ENCODE results near the gene EIPR1. TPM values are rescaled to one million over a fixed set of nuclear protein-coding genes. Genes with fewer than 3 reads are reported as not detected.
"Not testable (repeated sequence)": the region's sequence is repeated elsewhere in the genome, so short reads cannot be mapped to it uniquely, and the experiment has no call there.

The EIPR1 gene
- total RNA-seq, 1 experiment from 2014 or later, result 40.4 TPM

- Histone ChIP-seq H3K36me3 (ENCODE audit: insufficient read depth, low read length) (no peaks in the 10 kb centered on the region), H3K79me2 (ENCODE audit: low read length) (peaks cover 5% of the 10 kb centered on the region; the same call in 1 of the 2 replicates), H3K27me3 (ENCODE audit: low read length) (no peaks in the 10 kb centered on the region), H2AFZ (ENCODE audit: low read length) (no peak overlapping the region), H4K20me1 (ENCODE audit: insufficient read depth, low read depth, low read length) (no peaks in the 10 kb centered on the region), H3K4me3 (ENCODE audit: low read length) (no peak overlapping the region), H3K9me2 (replicated peaks; ENCODE audit: insufficient read depth, low read length) (no peaks in the 10 kb centered on the region), H3K4me2 (ENCODE audit: low read depth, low read length, poor library complexity, severe bottlenecking) (no peak overlapping the region), H3K27ac (ENCODE audit: low read length) (no peak overlapping the region), H3K9ac (ENCODE audit: low read length) (no peak overlapping the region), H3K9me3 (ENCODE audit: low read length) (no peaks in the 10 kb centered on the region), H3K4me1 (ENCODE audit: low read length) (no peaks in the 10 kb centered on the region)
- no peak for DNase-seq
Measured at GRCh38 chr2:3181416-3182010, 196.1 kb downstream of the EIPR1 start.

DNA sequence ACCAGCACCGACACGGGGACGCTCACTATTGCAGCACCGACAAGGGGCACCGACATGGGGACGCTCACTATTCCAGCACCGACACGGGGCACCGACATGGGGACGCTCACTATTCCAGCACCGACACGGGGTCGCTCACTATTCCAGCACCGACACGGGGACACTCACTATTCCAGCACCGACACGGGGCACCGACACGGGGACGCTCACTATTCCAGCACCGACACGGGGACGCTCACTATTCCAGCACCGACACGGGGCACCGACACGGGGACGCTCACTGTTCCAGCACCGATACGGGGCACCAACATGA is 196.8 kb downstream of the EIPR1 start:
- H3K9ac ChIP-seq (ENCODE audit: low read length); H3K27me3 ChIP-seq (ENCODE audit: low read length); H3K4me2 ChIP-seq (ENCODE audit: low read depth, low read length, poor library complexity, severe bottlenecking); H3K9me2 ChIP-seq (replicated peaks; ENCODE audit: insufficient read depth, low read length); DNase-seq; H3K4me3 ChIP-seq (ENCODE audit: low read length); H3K9me3 ChIP-seq (ENCODE audit: low read length); H4K20me1 ChIP-seq (ENCODE audit: insufficient read depth, low read depth, low read length); H2AFZ ChIP-seq (ENCODE audit: low read length); H3K36me3 ChIP-seq (ENCODE audit: insufficient read depth, low read length); H3K27ac ChIP-seq (ENCODE audit: low read length); H3K79me2 ChIP-seq (ENCODE audit: low read length); H3K4me1 ChIP-seq (ENCODE audit: low read length): not testable (repeated sequence)

GRCh38 chr2:3180082-3180908 is 197.3 kb downstream of the EIPR1 start:
- Histone ChIP-seq H3K79me2 (ENCODE audit: low read length) (peaks cover 5% of the 10 kb centered on the region; the same call in 1 of the 2 replicates), H3K9me3 (ENCODE audit: low read length) (no peaks in the 10 kb centered on the region), H3K4me1 (ENCODE audit: low read length) (no peaks in the 10 kb centered on the region), H3K27me3 (ENCODE audit: low read length) (no peaks in the 10 kb centered on the region), H3K9ac (ENCODE audit: low read length) (no peak overlapping the region), H2AFZ (ENCODE audit: low read length) (no peak overlapping the region), H4K20me1 (ENCODE audit: insufficient read depth, low read depth, low read length) (no peaks in the 10 kb centered on the region), H3K27ac (ENCODE audit: low read length) (no peak overlapping the region), H3K4me2 (ENCODE audit: low read depth, low read length, poor library complexity, severe bottlenecking) (no peak overlapping the region), H3K36me3 (ENCODE audit: insufficient read depth, low read length) (no peaks in the 10 kb centered on the region), H3K4me3 (ENCODE audit: low read length) (no peak overlapping the region), H3K9me2 (replicated peaks; ENCODE audit: insufficient read depth, low read length) (no peaks in the 10 kb centered on the region)
- DNase-seq, result no peak

GRCh38 chr2:3179626-3180025 is 198.0 kb downstream of the EIPR1 start:
- Histone ChIP-seq H2AFZ (ENCODE audit: low read length) (no peak overlapping the region), H3K27me3 (ENCODE audit: low read length) (no peaks in the 10 kb centered on the region), H3K27ac (ENCODE audit: low read length) (no peak overlapping the region), H3K9ac (ENCODE audit: low read length) (no peak overlapping the region), H3K4me3 (ENCODE audit: low read length) (no peak overlapping the region), H3K9me3 (ENCODE audit: low read length) (no peaks in the 10 kb centered on the region), H3K4me1 (ENCODE audit: low read length) (no peaks in the 10 kb centered on the region), H3K4me2 (ENCODE audit: low read depth, low read length, poor library complexity, severe bottlenecking) (no peak overlapping the region), H3K36me3 (ENCODE audit: insufficient read depth, low read length) (no peaks in the 10 kb centered on the region), H4K20me1 (ENCODE audit: insufficient read depth, low read depth, low read length) (no peaks in the 10 kb centered on the region), H3K9me2 (replicated peaks; ENCODE audit: insufficient read depth, low read length) (no peaks in the 10 kb centered on the region), H3K79me2 (ENCODE audit: low read length) (peaks cover 5% of the 10 kb centered on the region; the same call in 1 of the 2 replicates)
- no peak for DNase-seq

GRCh38 chr2:3179208-3179607 is 198.4 kb downstream of the EIPR1 start:
- H3K4me3 ChIP-seq (ENCODE audit: low read length), result no peak overlapping the region
- peak; percentile 68 for DNase-seq

DNA sequence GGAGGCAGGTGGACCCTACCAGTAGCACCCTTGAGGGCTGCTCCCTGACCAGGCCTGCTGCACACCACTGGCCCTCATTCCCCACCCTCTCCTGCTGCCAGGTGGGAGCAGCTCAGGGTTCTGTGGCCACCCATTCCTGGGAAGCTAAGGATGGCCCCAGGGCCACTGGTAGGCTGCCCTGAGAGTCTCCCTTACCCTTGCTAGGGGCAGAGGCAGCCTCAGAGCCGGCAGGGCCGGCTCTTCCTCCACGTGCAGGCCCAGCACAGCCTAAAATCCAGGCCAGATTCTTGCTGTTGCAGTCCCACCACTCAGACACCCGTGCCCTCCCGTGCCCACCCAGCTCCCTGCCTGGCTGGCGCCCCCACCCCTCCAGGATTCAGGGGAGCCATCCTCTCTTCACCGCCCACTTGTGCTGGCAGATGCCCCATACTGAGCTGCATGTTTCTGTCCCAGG is 199.0 kb downstream of the EIPR1 start:
- no peak overlapping the region for H3K4me2 ChIP-seq (ENCODE audit: low read depth, low read length, poor library complexity, severe bottlenecking)
- no peaks in the 10 kb centered on the region for H3K36me3 ChIP-seq (ENCODE audit: insufficient read depth, low read length)
- peaks cover 5% of the 10 kb centered on the region; the same call in 1 of the 2 replicates for H3K79me2 ChIP-seq (ENCODE audit: low read length)
- no peak overlapping the region for H3K9ac ChIP-seq (ENCODE audit: low read length)
- no peak for DNase-seq
- H3K4me1 ChIP-seq (ENCODE audit: low read length), result no peaks in the 10 kb centered on the region
- H4K20me1 ChIP-seq (ENCODE audit: insufficient read depth, low read depth, low read length), result no peaks in the 10 kb centered on the region
- no peaks in the 10 kb centered on the region for H3K9me3 ChIP-seq (ENCODE audit: low read length)
- H3K4me3 ChIP-seq (ENCODE audit: low read length), result no peak overlapping the region
- H2AFZ ChIP-seq (ENCODE audit: low read length), result no peak overlapping the region
- H3K27ac ChIP-seq (ENCODE audit: low read length), result no peak overlapping the region
- H3K27me3 ChIP-seq (ENCODE audit: low read length), result no peaks in the 10 kb centered on the region
- H3K9me2 ChIP-seq (replicated peaks; ENCODE audit: insufficient read depth, low read length), result no peaks in the 10 kb centered on the region

More at GRCh38 chr2:3179208-3179607, 198.4 kb downstream of the EIPR1 start:
- no peak overlapping the region for H3K4me2 ChIP-seq (ENCODE audit: low read depth, low read length, poor library complexity, severe bottlenecking)
- H3K9ac ChIP-seq (ENCODE audit: low read length), result no peak overlapping the region
- no peak overlapping the region for H2AFZ ChIP-seq (ENCODE audit: low read length)
- no peaks in the 10 kb centered on the region for H3K9me2 ChIP-seq (replicated peaks; ENCODE audit: insufficient read depth, low read length)
- H3K36me3 ChIP-seq (ENCODE audit: insufficient read depth, low read length), result no peaks in the 10 kb centered on the region
- no peaks in the 10 kb centered on the region for H4K20me1 ChIP-seq (ENCODE audit: insufficient read depth, low read depth, low read length)
- H3K79me2 ChIP-seq (ENCODE audit: low read length), result peaks cover 5% of the 10 kb centered on the region; the same call in 1 of the 2 replicates
- no peak overlapping the region for H3K27ac ChIP-seq (ENCODE audit: low read length)
- H3K27me3 ChIP-seq (ENCODE audit: low read length), result no peaks in the 10 kb centered on the region
- no peaks in the 10 kb centered on the region for H3K9me3 ChIP-seq (ENCODE audit: low read length)
- no peaks in the 10 kb centered on the region for H3K4me1 ChIP-seq (ENCODE audit: low read length)

- Histone ChIP-seq H3K9ac (ENCODE audit: low read length) (no peak overlapping the region), H3K36me3 (ENCODE audit: insufficient read depth, low read length) (no peaks in the 10 kb centered on the region), H3K9me2 (replicated peaks; ENCODE audit: insufficient read depth, low read length) (no peaks in the 10 kb centered on the region), H3K4me3 (ENCODE audit: low read length) (no peak overlapping the region), H3K79me2 (ENCODE audit: low read length) (peaks cover 5% of the 10 kb centered on the region; the same call in 1 of the 2 replicates), H3K9me3 (ENCODE audit: low read length) (no peaks in the 10 kb centered on the region), H4K20me1 (ENCODE audit: insufficient read depth, low read depth, low read length) (no peaks in the 10 kb centered on the region), H3K4me1 (ENCODE audit: low read length) (no peaks in the 10 kb centered on the region), H3K27ac (ENCODE audit: low read length) (no peak overlapping the region), H3K27me3 (ENCODE audit: low read length) (no peaks in the 10 kb centered on the region), H2AFZ (ENCODE audit: low read length) (no peak overlapping the region), H3K4me2 (ENCODE audit: low read depth, low read length, poor library complexity, severe bottlenecking) (no peak overlapping the region)
- DNase-seq, result no peak
Measured at GRCh38 chr2:3177891-3178577, 199.6 kb downstream of the EIPR1 start.

- H3K9me2 ChIP-seq (replicated peaks; ENCODE audit: insufficient read depth, low read length), result no peaks in the 10 kb centered on the region
- H3K4me2 ChIP-seq (ENCODE audit: low read depth, low read length, poor library complexity, severe bottlenecking), result no peak overlapping the region
- no peaks in the 10 kb centered on the region for H3K36me3 ChIP-seq (ENCODE audit: insufficient read depth, low read length)
- peaks cover 5% of the 10 kb centered on the region; the same call in 1 of the 2 replicates for H3K79me2 ChIP-seq (ENCODE audit: low read length)
- no peaks in the 10 kb centered on the region for H3K4me1 ChIP-seq (ENCODE audit: low read length)
- no peaks in the 10 kb centered on the region for H4K20me1 ChIP-seq (ENCODE audit: insufficient read depth, low read depth, low read length)
- no peak for DNase-seq
- H3K4me3 ChIP-seq (ENCODE audit: low read length), result no peak overlapping the region
- H2AFZ ChIP-seq (ENCODE audit: low read length), result no peak overlapping the region
- H3K27ac ChIP-seq (ENCODE audit: low read length), result no peak overlapping the region
- H3K9ac ChIP-seq (ENCODE audit: low read length), result no peak overlapping the region
- no peaks in the 10 kb centered on the region for H3K27me3 ChIP-seq (ENCODE audit: low read length)
- no peaks in the 10 kb centered on the region for H3K9me3 ChIP-seq (ENCODE audit: low read length)
Measured at GRCh38 chr2:3176869-3177255, 200.8 kb downstream of the EIPR1 start.
